Astrocyte (in vitro differentiated cells and primary cell): ENCODE measurements around the gene PIK3C2B.

Experiments
- CTCF ChIP-seq: IDR thresholded peaks from 2 replicates; pipeline ENCODE4 v1.5.1; 2011; ENCODE audit warnings: low read depth, mild to moderate bottlenecking, inconsistent platforms, low read length, moderate library complexity; ENCODE audit not compliant: insufficient read depth
- EZH2 ChIP-seq: IDR thresholded peaks from 2 replicates; pipeline ENCODE4 v1.6.1; 2012; ENCODE audit warnings: mild to moderate bottlenecking, low read length, inconsistent platforms; ENCODE audit not compliant: insufficient read depth

- TF ChIP-seq CTCF, result no peak
- TF ChIP-seq EZH2, result no peak
Observed at GRCh38 chr1:204461331-204462228, 33.0 kb downstream of the PIK3C2B start.
